Nucleus accumbens (tissue), 56 donors: ENCODE data around the gene EPHX1.
"Not testable (repeated sequence)": the region's sequence is repeated elsewhere in the genome, so short reads cannot be mapped to it uniquely, and the experiment has no call there.

Experiments
- DNase-seq, 56 donors: peaks; one replicate each; lab custom pipeline; 2025; lab: John Stamatoyannopoulos, UW

EPHX1 gene

DNA sequence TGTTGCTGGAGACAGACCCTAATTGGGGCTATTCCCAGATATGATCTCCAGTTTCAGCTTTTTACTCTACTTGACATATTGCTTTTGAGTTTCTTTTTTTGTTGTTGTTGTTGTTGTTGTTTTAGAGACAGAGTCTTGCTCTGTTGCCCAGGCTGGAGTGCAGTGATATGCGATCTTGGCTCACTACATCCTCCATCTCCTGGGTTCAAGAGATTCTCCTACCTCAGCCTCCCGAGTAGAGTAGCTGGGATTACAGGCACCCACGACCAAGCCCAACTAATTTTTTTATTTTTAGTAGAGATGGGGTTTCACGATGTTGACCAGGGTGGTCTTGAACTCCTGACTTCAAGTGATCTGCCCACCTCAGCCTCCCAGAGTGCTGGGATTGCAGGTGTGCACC lies 33.6 kb upstream of the EPHX1 start:
- DNase-seq, result no peak

- no peak for DNase-seq
Observed at GRCh38 chr1:225777058-225777582, 32.8 kb upstream of the EPHX1 start.

DNA sequence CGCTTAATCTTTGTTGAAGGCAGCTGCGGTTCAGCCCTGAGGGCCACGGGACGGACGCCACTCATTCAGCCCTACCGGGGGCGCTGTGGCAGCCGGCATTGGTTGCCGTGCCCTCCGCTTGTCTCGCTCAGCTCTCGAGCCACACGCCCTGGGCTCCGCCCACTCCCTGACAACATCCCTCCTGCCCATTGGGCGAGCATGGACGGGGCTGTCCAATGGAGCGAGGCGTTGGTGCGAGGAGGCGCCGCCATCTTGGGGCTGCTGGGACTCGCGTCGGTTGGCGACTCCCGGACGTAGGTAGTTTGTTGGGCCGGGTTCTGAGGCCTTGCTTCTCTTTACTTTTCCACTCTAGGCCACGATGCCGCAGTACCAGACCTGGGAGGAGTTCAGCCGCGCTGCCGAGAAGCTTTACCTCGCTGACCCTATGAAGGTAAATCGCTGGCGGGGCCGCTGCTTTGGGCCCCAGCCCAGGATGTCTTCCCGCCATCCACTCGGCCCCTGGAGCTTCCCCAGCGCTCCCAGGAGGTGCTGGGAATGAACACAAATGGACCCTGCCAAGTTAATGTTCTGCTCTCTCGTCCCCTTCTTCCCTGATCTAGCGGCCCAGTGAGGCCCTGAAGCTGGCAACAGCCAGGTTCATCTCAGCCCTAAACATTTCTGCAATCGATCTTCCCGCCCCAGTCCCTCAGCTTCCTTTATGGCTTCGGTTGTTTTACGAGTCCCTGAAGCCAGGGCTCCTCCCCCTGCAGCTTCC lies 32.2 kb upstream of the EPHX1 start, which contains the start of gene SRP9:
TSS of gene SRP9 (plus strand) at position 244 of the 754 bp plus-strand sequence. CDS start at position 359, 115 bp downstream.
- DNase-seq, result peak; percentile 67 to 99 (median 97)

- DNase-seq, result no peak
Observed at GRCh38 chr1:225778337-225778669, 31.6 kb upstream of the EPHX1 start.

GRCh38 chr1:225779165-225779564 lies 30.8 kb upstream of the EPHX1 start:
- not testable (repeated sequence) for DNase-seq

DNA sequence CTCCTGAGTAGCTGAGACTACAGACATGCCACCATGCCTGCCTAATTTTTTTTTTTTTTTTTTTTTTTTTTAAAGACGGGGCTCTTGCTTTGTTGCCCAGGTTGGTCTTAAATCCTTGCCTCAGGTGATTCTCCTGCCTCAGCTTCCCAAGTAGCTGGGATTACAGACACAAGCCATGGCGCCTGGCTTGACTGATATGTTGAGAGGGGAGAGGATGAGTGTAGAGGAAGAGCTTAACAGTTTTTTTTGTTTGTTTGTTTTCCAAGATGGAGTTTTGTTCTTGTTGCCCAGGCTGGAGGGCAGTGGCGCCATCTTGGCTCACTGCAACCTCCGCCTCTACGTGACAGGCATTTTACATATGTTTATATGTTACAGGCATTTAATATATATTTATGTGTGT lies 29.8 kb upstream of the EPHX1 start:
- no peak for DNase-seq

DNA sequence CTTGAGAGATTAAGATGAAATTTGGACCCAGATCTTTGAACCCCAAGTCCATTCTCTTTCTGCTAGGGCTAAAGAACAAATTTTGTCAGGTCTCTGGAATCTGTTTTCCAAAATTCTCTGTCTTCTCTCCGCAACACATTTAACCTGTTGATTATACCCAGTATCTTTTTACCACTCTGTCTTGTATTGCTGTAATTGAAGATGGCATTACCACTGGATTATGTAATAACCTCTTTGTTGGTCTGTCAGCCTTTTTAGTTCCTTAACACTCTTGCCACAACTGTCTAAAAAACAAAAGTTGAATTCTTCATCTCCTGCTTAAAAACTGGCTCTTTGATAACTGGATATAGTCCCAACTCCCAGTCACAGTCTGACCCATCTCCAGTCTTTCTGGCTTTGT lies 29.3 kb upstream of the EPHX1 start:
- no peak for DNase-seq

DNA sequence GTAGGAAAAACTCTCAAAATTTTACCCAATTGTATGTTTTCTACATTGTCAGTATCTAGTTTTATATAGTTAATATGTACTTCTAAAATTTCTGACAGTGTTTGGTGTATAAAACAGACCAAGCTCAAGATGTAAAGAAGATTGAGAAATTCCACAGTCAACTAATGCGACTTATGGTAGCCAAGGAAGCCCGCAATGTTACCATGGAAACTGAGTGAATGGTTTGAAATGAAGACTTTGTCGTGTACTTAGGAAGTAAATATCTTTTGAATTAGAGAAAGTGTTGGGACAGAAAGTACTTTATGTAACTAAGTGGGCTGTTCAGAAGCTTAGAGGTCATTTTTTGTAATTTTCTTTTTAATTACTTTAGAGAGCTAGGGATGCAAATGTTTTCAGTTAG lies 20.8 kb upstream of the EPHX1 start:
- DNase-seq, result not testable (repeated sequence)

- DNase-seq, result no peak
Observed at GRCh38 chr1:225794954-225795353, 15.0 kb upstream of the EPHX1 start.

DNA sequence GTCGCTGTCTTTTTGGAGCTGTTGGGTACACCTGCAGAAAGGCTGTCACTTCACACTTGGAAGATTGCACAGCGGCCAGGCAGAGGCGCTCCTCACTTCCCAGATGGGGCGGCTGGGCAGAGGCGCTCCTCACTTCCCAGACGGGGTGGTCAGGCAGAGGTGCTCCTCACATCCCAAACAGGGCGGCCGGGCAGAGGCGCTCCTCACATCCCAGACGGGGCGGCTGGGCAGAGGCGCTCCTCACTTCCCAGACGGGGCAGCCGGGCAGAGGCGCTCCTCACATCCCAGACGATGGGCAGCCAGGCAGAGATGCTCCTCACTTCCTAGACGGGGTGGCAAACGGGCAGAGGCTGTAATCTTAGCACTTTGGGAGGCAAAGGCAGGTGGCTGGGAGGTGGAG lies 13.8 kb upstream of the EPHX1 start:
- not testable (repeated sequence) for DNase-seq

DNA sequence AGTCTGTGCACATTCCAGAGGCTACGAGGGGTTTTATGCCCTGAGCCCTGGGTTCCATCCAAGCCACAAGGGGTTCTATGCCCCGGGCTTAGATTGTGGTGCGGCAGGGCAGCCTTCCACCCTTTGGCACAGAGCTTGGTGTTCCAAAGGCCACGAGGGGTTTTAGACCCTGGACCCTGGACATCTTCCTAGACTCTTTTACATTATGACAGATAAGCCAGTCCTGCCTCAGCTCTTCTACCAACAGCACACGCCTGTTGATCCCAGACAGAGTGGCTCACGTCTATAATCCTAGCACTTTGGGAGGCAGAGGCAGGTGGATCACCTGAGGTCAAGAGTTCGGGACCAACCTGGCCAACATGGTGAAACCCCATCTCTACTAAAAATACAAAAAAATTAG lies 8.8 kb upstream of the EPHX1 start:
- not testable (repeated sequence) for DNase-seq

DNA sequence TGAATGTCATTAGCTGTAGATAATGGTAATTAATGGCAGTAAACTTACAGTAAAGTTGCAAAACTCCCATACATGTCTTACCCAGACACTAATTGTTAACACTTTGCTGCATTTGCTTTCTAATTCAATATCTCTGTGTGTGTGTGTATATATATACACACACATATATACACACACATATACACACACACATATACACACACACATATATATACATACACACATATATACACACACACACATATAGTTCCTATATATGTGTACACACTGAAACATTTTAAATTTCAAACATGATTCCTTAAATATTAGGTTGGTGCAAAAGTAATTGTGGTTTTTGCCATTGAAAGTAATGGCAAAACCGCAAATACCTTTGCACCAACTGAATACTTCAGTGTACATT lies 3.7 kb upstream of the EPHX1 start:
- DNase-seq, result no peak

- not testable (repeated sequence) for DNase-seq
Observed at GRCh38 chr1:225806736-225807135, 3.2 kb upstream of the EPHX1 start.

DNA sequence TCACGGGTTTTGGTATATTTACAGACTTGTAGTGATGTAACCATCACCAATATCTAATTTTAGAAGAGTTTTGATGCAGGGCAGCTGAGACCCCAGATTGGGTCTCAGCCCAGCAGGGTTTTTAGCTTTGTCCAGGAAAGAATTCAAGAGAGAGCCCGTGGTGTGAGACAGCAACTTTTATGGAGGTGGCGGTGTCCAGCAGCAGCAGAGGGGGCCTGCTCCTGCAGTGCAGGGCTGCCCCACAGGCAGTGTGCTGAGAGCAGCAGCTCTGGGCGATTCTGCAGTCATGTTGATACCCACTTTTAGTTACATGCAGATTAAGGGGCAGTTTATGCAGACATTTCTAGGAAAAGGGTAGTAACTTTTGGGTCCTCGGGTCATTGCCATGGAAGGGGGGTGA lies 1.8 kb upstream of the EPHX1 start:
- DNase-seq, result no peak

- peak in 2 of 56 donors; percentile 15 to 25 for DNase-seq
Observed at GRCh38 chr1:225810579-225811538, 935 bp downstream of the EPHX1 start.

DNA sequence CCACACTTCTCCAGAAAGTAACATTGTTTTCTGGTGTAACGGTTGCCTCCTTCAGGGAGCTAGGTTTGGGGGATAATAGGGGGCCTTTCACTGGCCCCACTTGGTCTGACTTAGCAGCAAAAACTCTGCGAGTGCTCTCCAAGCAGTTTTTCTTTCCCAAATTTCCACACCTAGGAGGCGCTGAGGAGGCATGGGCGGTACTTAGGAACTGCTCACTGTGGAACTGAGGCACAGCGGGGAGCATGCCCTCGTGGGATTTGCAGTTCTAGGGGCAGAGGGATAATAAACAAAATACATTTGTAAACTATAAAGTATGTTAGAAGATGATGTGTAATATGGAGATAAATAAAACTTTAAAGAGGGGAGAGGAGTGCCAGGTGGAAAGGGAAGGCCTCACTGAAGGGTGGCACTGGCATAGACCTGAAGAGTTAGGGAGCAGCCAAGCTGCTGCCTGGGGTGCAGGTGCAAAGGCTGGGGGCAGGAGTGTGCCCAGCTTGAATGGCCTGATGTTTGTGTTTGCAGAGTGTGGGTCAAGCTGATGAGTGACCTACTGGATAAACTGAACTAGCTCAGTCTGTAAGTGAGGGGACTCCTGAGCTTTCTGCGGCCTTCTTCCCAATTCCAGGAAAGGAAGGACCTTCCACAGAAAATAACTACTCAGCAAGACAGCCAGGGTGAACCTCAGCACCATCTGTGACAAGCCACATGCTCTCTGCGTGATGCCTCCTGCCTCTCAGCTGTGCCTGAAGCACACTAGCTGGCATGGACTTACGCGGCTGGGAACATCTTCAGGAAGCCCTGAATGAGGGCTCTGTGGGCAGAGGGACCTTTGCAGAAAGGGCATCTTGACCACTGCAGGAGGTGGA lies 1.9 kb downstream of the EPHX1 start:
- peak in 1 of 56 donors; percentile 16 for DNase-seq

DNA sequence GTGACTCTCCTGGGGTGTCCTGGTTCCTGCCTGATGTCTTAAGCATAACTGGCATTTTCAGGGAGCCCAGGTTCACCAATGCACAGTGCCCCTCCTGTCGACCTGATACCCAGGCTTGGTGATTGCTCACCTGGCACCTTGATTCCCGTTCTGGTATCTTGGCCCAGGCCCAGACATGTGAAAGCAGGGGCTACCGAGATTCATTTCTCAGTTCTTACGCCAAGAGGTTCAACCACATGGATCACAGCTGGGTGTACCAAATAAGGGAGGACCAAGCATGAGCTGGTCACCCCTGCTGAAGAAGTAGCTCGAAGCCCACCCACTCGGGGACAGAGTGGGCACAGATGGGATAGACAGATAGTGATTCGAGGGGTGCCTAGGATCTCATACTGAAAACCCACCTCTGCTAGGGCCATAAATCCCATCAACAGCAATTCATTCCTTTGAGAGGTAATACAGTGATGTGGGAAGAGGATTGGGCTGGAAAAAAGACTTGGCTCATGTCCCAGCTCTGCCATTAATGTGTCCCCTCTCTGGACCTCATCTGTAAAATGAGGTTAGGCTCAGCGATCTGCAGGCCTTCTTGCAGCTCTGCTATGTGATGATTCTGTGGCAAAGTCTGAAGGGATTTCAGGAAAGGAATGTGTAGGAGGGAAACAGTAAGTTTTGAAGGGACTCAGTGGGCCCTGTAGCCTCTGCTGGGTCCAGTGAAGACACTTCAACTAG lies 2.7 kb downstream of the EPHX1 start:
- DNase-seq, result no peak

DNA sequence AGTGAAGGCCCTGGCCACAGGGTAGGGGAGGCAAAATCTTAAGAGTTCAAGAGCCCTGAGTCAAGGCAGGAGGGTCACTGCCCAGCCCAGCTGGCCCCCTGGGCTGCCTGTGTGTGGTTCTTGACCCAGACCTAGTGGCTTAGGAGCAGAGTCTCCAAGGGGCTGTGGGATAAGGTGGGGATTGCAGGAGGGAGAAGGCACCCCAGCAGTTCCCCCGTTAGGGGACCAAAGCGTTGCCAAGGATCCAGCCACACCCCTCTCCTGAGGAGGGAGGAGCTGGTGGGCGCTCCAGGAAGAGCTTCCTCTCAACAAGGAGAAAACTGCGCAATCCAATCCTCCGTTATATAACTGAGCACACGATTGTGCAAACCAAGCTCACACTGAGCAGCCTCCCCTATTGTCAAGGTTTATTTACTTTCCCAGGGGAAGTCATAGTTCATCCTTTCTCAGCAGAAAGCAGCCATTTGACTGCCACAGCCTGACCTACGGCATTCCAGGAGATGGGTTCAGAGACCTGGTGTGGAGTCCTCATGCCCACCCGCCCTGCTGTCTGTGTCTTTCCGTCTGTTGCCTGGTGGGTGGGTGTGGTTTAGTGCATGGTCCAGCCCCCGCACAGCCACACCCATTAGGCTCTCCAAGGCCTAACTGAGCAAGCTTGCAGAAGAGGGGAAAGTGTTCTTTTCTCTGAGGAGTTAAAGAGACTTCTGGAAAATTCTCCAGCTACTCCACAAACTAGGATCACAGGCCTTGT lies 3.5 kb downstream of the EPHX1 start:
- DNase-seq, result peak in 1 of 56 donors; percentile 12

GRCh38 chr1:225814381-225814780 lies 4.5 kb downstream of the EPHX1 start:
- DNase-seq, result no peak
